ENCODE results near the gene HINT1. TPM values are rescaled to one million over a fixed set of nuclear protein-coding genes. Genes with fewer than 3 reads are reported as not detected.

The HINT1 gene
- total and polyA plus RNA-seq, 9 of the 15 experiments (the other 6 are each of a cell fraction or from before 2014, with no cell fraction given) = 296 to 1,027 (median 500) TPM

GRCh38 chr5:131170540-131171275 lies 5.7 kb upstream of the HINT1 start, which contains the start of gene LYRM7 (continued):
- TF ChIP-seq FOXK1 (CRISPR knock-in tag; IDR thresholded peaks at IDR 0.05; ENCODE audit: borderline replicate concordance) (no peak), ZNF133 (CRISPR knock-in tag; IDR thresholded peaks at IDR 0.05) (no peak), CGGBP1 (CRISPR knock-in tag; IDR thresholded peaks at IDR 0.05) (no peak), JUN (IDR thresholded peaks at IDR 0.05; ENCODE audit: borderline replicate concordance, low read depth, low read length) (0 out of 2 replicates have a peak, but pooled peaks have one; percentile 13), JUN (CRISPR knock-in tag; IDR thresholded peaks at IDR 0.05; ENCODE audit: borderline replicate concordance) (no peak), EP400 (IDR thresholded peaks at IDR 0.05) (peak; percentile 81), HES1 (IDR thresholded peaks at IDR 0.05; ENCODE audit: low read depth) (no peak), ARID4B (CRISPR knock-in tag; IDR thresholded peaks at IDR 0.05) (no peak), ZSCAN32 (CRISPR knock-in tag; IDR thresholded peaks at IDR 0.05) (no peak), ESRRB (CRISPR knock-in tag; IDR thresholded peaks at IDR 0.05; ENCODE audit: borderline replicate concordance) (no peak), CREB3 (tag; conservative IDR thresholded peaks at IDR 0.05; ENCODE audit: low read depth) (no peak), STAG1 (CRISPR knock-in tag; IDR thresholded peaks at IDR 0.05; ENCODE audit: borderline replicate concordance) (no peak), TRIM28 (IDR thresholded peaks at IDR 0.05) (no peak), RBM34 (IDR thresholded peaks at IDR 0.05; ENCODE audit: borderline replicate concordance, insufficient read depth, low read length) (no peak), ATF3 (IDR thresholded peaks at IDR 0.05) (no peak), ATF3 (CRISPR knock-in tag; conservative IDR thresholded peaks at IDR 0.05) (no peak), TEAD1 (CRISPR knock-in tag; IDR thresholded peaks at IDR 0.05) (0 out of 4 replicates have a peak, but pooled peaks of 1 of the 2 experiments have one; percentile 5), MYBL2 (IDR thresholded peaks at IDR 0.05; ENCODE audit: low read depth) (peak; percentile 77), MYBL2 (CRISPR knock-in tag; IDR thresholded peaks at IDR 0.05; ENCODE audit: borderline replicate concordance) (no peak), MCM7 (IDR thresholded peaks at IDR 0.05) (no peak), FOXJ3 (CRISPR knock-in tag; IDR thresholded peaks at IDR 0.05) (no peak), ZC3H4 (CRISPR knock-in tag; IDR thresholded peaks at IDR 0.05; ENCODE audit: borderline replicate concordance) (no peak)

Data from K562 (cell line).